HG03039 (cell line): Measurements from ENCODE around the gene STAT2.
"Not testable (repeated sequence)": the region's sequence is repeated elsewhere in the genome, so short reads cannot be mapped to it uniquely, and the experiment has no call there.

Experiments
- ATAC-seq: cut with Tn5 transposase; IDR thresholded peaks from one replicate; pipeline ENCODE4 v1.9.1; 2021; ENCODE audit warnings: mild to moderate bottlenecking, moderate library complexity; ENCODE audit not compliant: unreplicated experiment

The STAT2 gene

DNA sequence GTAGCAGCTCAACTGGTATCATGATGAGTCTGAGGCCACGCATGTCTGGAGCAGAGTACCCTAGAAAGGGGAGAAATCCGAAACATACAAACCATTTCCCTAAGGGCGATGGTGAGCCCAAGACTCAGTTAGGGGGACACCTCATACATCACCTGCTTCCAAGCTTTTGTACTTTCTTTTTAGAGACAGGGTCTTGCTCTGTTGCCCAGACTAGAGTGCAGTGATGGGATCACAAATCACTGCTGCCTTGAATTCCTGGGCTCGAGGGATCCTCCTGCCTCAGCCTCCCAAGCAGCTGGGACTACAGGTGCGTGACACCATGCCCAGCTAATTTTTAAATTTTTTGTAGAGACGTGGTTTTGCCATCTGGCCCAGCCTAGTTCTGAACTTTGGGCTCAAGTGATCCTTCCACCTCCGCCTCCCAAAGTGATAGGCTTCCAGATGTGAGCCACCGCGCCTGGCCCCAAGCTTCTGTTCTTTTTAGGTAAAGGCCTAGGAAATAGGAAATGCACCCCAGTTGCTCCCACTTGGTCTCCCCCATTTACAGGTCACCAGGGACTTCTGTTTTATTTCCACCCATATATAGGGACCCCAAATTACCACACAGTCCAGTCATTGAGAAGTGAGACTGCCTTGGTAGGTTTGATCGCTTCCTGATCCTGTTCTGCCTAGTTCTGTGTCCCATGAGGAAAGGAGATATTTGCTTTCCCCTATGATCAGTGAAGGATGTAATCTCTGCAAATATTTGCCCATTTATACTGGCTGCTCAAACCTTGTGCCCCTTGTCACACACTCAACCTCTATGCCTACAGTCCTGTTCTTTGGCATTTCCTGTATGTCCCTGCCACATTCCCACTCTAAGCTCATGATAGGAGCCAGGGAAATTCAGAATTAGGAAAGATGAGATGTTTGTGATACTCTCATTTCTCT, 2.5 kb upstream of the STAT2 start, which contains the start of gene APOF:
Gene APOF, minus strand, starts transcription at position 728 of the 930 bp plus-strand sequence. Its CDS starts 112 bp downstream, at position 616.
- no peak for ATAC-seq

DNA sequence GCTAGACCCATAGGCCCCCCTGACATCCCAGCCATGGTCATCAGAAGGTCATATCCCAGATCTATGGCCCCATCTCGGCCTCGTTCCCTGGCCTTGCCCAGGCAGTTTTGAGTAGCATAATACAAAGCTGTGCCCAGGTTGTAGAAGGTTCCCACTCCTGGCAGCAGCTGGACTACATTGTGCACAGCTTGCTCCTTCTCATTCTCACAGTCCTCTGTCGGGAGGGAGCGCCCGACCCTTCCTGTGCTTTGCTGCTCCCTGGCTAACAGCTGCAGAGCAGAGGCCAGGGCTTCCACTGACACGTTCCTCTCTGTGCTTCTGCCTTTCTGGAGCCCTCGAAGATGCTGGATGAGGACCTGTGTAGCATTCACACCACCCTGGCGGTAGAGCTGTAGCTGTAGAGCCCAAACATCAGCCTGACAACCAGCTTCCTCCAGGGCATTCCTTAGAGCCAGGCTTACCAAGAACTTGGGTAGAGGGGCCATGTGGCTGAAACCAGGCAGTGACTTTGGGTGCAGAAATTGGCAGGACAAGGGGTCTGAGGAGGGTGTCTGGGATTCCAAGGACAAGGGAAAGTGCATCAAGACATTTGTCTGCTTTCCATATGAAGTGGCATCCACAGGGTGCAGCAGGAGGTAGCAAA, 1.7 kb upstream of the STAT2 start:
- ATAC-seq = no peak

DNA sequence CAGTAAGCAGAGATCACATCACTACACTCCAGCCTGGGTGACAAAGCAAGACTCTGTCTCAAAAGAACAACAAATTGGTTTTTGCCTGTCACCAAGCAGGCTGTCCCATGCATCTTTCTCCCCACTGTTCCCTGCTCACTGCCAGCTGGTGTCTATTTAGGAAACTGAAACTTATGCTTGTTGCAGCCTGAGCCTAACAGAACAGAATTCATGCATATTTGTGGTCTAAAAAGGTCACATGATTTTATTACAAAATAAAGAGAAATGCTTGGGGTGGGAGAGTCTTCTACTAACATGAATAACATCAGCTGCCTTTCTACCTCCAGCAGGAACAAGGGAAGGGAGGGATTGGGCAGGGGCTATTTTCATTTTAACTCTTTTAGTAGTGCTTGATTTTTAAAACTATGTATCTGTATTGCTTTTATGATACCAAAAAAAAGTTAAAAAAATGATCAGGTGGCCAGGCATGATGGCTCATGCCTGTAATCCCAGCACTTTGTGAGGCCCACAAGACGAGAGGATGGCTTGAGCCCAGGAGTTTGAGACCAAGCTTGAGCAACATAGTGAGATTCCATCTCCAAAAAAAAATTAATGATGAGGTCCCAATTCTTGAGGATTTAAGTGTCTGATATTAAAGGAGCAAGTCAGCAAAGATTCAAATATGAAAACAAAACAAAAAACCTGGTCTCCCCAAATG, 923 bp downstream of the STAT2 start:
- ATAC-seq = no peak

DNA sequence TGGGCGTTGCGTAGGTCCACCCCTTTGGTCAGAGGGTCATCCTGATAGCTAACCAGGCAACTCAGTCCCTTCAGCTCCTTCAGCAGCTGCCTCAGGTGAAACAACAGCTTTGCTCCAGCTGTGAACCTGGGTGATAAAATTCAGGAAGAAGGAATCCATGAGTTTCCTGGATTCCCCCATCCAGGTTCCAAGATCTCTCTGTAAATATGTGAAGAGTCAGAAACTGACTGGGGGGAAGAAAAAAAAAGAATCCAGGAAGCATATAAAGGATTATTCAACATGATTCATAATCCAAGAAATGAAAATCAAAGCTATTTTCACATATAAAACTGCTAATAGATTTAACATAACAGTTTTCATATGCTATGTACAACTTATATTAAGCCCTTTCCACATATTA, 8.6 kb downstream of the STAT2 start:
- no peak for ATAC-seq

DNA sequence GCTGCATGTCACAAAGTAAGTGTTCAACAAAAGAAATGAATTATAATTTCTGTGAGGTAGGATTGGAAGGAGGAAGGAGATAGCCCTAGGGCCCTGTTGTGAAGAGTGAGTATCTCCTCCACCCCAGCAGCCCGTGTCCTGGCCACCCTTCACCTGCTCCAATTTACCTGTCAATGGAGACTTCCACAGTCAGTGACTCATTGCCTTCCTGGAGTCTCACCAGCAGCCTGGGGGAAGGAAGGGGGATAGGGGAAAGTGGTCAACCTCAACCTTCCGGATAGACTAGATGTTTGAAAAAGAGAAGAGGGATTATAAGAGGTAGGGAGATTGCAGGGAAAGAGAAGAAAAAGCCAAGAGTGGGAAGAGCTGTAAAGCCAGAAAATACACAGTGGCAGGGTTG, 9.2 kb downstream of the STAT2 start:
- ATAC-seq = no peak

- ATAC-seq = no peak
Measured at GRCh38 chr12:56348776-56349175, 11.1 kb downstream of the STAT2 start.

DNA sequence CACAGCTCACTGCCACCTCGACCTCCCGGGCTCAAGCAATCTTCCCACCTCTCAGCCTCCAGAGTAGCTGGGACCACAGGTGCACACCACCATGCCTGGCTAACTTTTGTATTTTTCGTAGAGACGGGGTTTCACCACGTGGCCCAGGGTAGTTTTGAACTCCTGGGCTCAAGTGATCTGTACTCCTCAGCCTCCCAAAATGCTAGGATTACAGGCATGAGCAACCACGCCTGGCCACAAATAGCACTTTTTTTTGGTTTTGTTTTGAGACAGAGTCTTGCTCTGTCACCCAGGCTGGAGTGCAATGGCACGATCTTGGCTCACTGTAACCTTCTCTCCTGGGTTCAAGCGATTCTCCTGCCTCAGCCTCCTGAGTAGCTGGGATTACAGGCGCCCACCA, 12.7 kb downstream of the STAT2 start:
- ATAC-seq = not testable (repeated sequence)

- no peak for ATAC-seq
Measured at GRCh38 chr12:56346675-56347074, 13.2 kb downstream of the STAT2 start.

- not testable (repeated sequence) for ATAC-seq
Measured at GRCh38 chr12:56342290-56342689, 17.6 kb downstream of the STAT2 start.

DNA sequence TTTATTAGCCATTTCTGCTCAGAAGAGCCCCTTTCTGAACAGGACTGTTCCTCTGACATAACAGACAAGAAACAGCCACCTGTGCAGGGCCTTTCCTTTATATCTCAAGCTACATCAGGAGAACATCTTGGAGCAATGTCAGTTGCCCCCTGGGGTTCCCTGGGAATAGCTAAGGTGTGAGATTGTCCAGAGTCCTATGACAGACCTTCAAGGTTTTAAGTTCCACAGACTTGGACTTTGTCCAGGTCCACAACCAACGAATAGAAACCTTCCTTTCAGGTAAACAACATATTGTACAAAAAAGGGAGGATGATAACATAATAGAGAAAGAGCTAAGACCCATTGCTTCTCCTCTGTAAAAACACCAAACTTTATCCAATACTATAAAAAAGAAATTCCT, 18.3 kb downstream of the STAT2 start:
- ATAC-seq = no peak

GRCh38 chr12:56339158-56339422, 20.8 kb downstream of the STAT2 start:
- no peak for ATAC-seq

- ATAC-seq = no peak
Measured at GRCh38 chr12:56338308-56339157, 21.4 kb downstream of the STAT2 start, which contains the start of gene IL23A. Gene IL23A, plus strand, starts transcription at chr12:56338884. Its CDS starts 161 bp downstream, at chr12:56339045.

GRCh38 chr12:56337753-56338251, 22.1 kb downstream of the STAT2 start:
- no peak for ATAC-seq

DNA sequence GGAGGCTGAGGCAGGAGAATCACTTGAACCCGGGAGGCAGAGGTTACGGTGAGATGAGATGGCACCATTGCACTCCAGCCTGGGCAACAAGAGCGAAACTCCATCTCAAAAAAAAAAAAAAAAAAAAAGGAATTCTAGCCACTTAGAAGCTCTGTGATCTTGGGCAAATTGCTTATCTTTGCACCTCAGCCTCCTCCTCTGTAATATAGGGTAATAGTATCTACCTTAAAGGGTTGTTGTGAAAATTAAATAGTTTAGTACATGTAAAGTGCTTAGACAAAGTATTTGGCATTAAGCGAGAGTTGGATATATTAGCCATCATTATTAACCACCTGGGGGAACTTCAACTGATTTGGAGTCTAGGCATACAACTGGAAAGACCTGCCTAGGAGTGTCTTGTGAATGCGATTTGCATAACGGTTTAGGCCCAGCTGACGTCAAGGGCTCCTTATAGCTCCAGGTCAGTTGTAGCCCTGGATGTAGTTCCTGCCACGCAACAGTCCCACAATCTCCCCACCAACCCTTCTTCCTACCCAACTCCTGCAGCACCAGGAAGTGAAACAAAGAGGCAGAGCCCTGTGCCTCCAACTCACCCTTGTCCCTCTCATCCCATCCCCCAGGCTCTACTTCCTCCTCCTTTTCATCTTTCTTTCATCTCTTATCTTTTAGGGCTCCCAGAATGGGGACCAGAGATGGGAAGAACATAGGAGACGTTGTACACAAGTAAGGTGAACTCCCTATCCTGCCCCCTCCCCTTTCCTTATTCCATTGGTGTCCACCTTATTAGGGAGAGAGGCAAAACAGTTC, 23.3 kb downstream of the STAT2 start:
- no peak for ATAC-seq

- not testable (repeated sequence) for ATAC-seq
Measured at GRCh38 chr12:56335527-56335926, 24.4 kb downstream of the STAT2 start.

- ATAC-seq = no peak
Measured at GRCh38 chr12:56334490-56334793, 25.5 kb downstream of the STAT2 start.

- peak; percentile 95 for ATAC-seq
Measured at GRCh38 chr12:56333679-56334489, 26.0 kb downstream of the STAT2 start, which contains the start of gene PAN2. Gene PAN2, minus strand, starts transcription at chr12:56334000. Its CDS starts 906 bp downstream, at chr12:56333094.

- no peak for ATAC-seq
Measured at GRCh38 chr12:56333197-56333678, 26.7 kb downstream of the STAT2 start.
